HepG2 (cell line): ENCODE measurements around the gene MYO5A. TPM values are rescaled to one million over a fixed set of nuclear protein-coding genes. Genes with fewer than 3 reads are reported as not detected.

ENCODE experiments used
- CREM ChIP-seq, 2 experiments: sonication (generic) in 1 of 2; formaldehyde crosslinking in 1 of 2; IDR thresholded peaks; 2 replicates each; pipeline versions ENCODE4 v1.4.0 to v1.6.1; 2016 to 2020; ENCODE audit warnings: antibody characterized with exemption in 1 of 2, mild to moderate bottlenecking in 1 of 2, missing genetic modification reagents in 1 of 2
- FIP1L1 ChIP-seq: fragments of 200-400 bp; formaldehyde crosslinking; IDR thresholded peaks from 2 replicates; pipeline ENCODE4 v1.6.1; 2018; ENCODE audit warnings: low read depth, mild to moderate bottlenecking, low read length, moderate library complexity, borderline replicate concordance; ENCODE audit not compliant: insufficient read depth
- HOXA7 ChIP-seq: sonication (generic); formaldehyde crosslinking; IDR thresholded peaks from 2 replicates; pipeline ENCODE4 v1.8.1; 2022; ENCODE audit warnings: mild to moderate bottlenecking, missing genetic modification reagents, moderate library complexity
- MEIS1 ChIP-seq: sonication (generic); formaldehyde crosslinking; IDR thresholded peaks from 2 replicates; pipeline ENCODE4 v1.9.0; 2021; ENCODE audit warnings: mild to moderate bottlenecking, missing genetic modification reagents, moderate library complexity, borderline replicate concordance
- NR2F6 ChIP-seq, 2 experiments: IDR thresholded peaks; 2 replicates each; pipeline ENCODE4 v1.6.1; 2016; ENCODE audit warnings: antibody characterized with exemption in 1 of 2, mild to moderate bottlenecking in 1 of 2
- RXRB ChIP-seq: IDR thresholded peaks from 2 replicates; pipeline ENCODE4 v1.6.1; 2016; ENCODE audit warnings: borderline replicate concordance, missing genetic modification reagents, missing compliant biosample characterization
- SAP130 ChIP-seq: IDR thresholded peaks from 2 replicates; pipeline ENCODE4 v1.6.1; 2016; ENCODE audit warnings: low read depth
- SOX13 ChIP-seq, 3 experiments: fragments of 450-650 bp in 1 of 3; sonication (generic) in 1 of 3; formaldehyde crosslinking in 1 of 3; IDR thresholded peaks in 2 of 3; conservative IDR thresholded peaks in 1 of 3; 2 replicates each; pipeline versions ENCODE4 v1.5.0 to v1.6.1; 2016 to 2020; ENCODE audit warnings: antibody characterized with exemption in 1 of 3, mild to moderate bottlenecking in 1 of 3, missing compliant biosample characterization in 1 of 3, missing genetic modification reagents in 1 of 3, moderate library complexity in 1 of 3
- SOX5 ChIP-seq: IDR thresholded peaks from 2 replicates; pipeline ENCODE4 v1.6.1; 2016; ENCODE audit warnings: borderline replicate concordance
- ZNF235 ChIP-seq: sonication (generic); formaldehyde crosslinking; IDR thresholded peaks from 2 replicates; pipeline ENCODE4 v1.8.1; 2023; ENCODE audit warnings: mild to moderate bottlenecking, missing genetic modification reagents, borderline replicate concordance
- ZNF354B ChIP-seq: sonication (generic); formaldehyde crosslinking; IDR thresholded peaks from 2 replicates; pipeline ENCODE4 v1.8.0; 2022; ENCODE audit warnings: mild to moderate bottlenecking, missing genetic modification reagents
- ZNF367 ChIP-seq: sonication (generic); formaldehyde crosslinking; IDR thresholded peaks from 2 replicates; pipeline ENCODE4 v1.4.0; 2020; ENCODE audit warnings: missing genetic modification reagents, borderline replicate concordance
- ZNF44 ChIP-seq: sonication (generic); formaldehyde crosslinking; IDR thresholded peaks from 2 replicates; pipeline ENCODE4 v1.5.1; 2020; ENCODE audit warnings: mild to moderate bottlenecking, missing genetic modification reagents
- ZNF451 ChIP-seq: sonication (generic); formaldehyde crosslinking; IDR thresholded peaks from 2 replicates; pipeline ENCODE4 v1.5.0; 2020; ENCODE audit warnings: mild to moderate bottlenecking, missing genetic modification reagents
- ZNF7 ChIP-seq: IDR thresholded peaks from 2 replicates; pipeline ENCODE4 v1.6.1; 2016; ENCODE audit warnings: missing biosample characterization, missing genetic modification reagents
- ZNF780A ChIP-seq: sonication (generic); formaldehyde crosslinking; IDR thresholded peaks from 2 replicates; pipeline ENCODE4 v1.8.0; 2022; ENCODE audit warnings: mild to moderate bottlenecking, missing genetic modification reagents, moderate library complexity
- ZNF839 ChIP-seq: sonication (generic); formaldehyde crosslinking; IDR thresholded peaks from 2 replicates; pipeline ENCODE4 v1.4.0; 2020; ENCODE audit warnings: missing genetic modification reagents, mild to moderate bottlenecking, borderline replicate concordance
- polyA plus RNA-seq, 8 experiments: library from polyadenylated mRNA; depleted of rRNA in 3 of 8; stranded (reverse) in 7 of 8; unstranded in 1 of 8; fragments of >200 nt; fragmentation: Illumina TruSeq in 4 of 8; extraction: Trizol in 4 of 8; gene quantifications; 2 replicates each; pipeline versions ENCODE4 v1.2.1 to v1.2.3, GENCODE V29; 2011 to 2016; ENCODE audit warnings: low read depth in 4 of 8, missing spikeins in 1 of 8, mixed read lengths in 1 of 8; ENCODE audit not compliant: insufficient read depth in 1 of 8
- total RNA-seq, 5 experiments: library from RNA; depleted of rRNA; stranded (reverse); fragments of >200 nt; fragmentation: Illumina TruSeq; extraction: Trizol; gene quantifications; 2 replicates each; pipeline ENCODE4 v1.2.3, GENCODE V29; 2016; ENCODE audit warnings: low read depth in 1 of 5
- TF ChIP-seq, protein P1 (sequence below): sonication (generic); formaldehyde crosslinking; IDR thresholded peaks from 2 replicates; pipeline ENCODE4 v1.4.0; 2020; ENCODE audit warnings: missing genetic modification reagents, borderline replicate concordance
- TF ChIP-seq, protein P2 (sequence below): sonication (generic); formaldehyde crosslinking; IDR thresholded peaks from 2 replicates; pipeline ENCODE4 v1.4.0; 2020; ENCODE audit warnings: missing genetic modification reagents, mild to moderate bottlenecking, borderline replicate concordance
- TF ChIP-seq, protein P3 (sequence below): sonication (generic); formaldehyde crosslinking; IDR thresholded peaks from 2 replicates; pipeline ENCODE4 v1.5.0; 2020; ENCODE audit warnings: mild to moderate bottlenecking, missing genetic modification reagents
- TF ChIP-seq, protein P4 (sequence below): sonication (generic); formaldehyde crosslinking; IDR thresholded peaks from 2 replicates; pipeline ENCODE4 v1.8.0; 2022; ENCODE audit warnings: mild to moderate bottlenecking, missing genetic modification reagents; ENCODE audit not compliant: insufficient replicate concordance

Gene MYO5A
- total and polyA plus RNA-seq, 2 of the 13 experiments (the other 11 are each of a cell fraction or from before 2014, with no cell fraction given), result 2.8 to 4.8 TPM

DNA sequence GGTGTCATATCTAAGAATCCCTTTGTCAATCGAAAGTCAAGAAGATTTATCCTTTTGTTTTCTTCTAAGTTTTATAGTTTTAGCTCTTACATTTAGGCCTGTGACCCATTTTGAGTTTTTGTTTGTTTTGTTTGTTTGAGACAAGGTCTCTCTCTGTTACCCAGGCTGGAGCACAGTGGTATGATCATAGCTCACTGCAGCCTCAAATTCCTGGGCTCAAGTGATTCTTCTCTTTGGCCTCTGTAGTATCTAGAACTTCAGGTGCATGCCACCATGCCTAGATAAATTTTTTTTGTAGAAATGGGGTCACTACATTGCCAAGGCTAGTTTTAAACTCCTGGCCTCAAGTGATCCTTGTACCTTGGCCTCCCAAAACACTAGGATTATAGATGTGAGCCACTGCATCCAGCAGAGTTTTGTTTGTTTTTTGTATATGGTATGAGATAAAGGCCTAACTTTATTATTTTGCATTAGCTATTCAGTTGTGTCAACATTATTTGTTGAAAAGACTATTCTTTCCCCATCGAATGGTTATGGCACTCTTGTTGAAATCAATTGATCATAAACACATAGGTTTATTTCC is 227.3 kb downstream of the MYO5A start (continued):
- TF ChIP-seq, protein P1, sequence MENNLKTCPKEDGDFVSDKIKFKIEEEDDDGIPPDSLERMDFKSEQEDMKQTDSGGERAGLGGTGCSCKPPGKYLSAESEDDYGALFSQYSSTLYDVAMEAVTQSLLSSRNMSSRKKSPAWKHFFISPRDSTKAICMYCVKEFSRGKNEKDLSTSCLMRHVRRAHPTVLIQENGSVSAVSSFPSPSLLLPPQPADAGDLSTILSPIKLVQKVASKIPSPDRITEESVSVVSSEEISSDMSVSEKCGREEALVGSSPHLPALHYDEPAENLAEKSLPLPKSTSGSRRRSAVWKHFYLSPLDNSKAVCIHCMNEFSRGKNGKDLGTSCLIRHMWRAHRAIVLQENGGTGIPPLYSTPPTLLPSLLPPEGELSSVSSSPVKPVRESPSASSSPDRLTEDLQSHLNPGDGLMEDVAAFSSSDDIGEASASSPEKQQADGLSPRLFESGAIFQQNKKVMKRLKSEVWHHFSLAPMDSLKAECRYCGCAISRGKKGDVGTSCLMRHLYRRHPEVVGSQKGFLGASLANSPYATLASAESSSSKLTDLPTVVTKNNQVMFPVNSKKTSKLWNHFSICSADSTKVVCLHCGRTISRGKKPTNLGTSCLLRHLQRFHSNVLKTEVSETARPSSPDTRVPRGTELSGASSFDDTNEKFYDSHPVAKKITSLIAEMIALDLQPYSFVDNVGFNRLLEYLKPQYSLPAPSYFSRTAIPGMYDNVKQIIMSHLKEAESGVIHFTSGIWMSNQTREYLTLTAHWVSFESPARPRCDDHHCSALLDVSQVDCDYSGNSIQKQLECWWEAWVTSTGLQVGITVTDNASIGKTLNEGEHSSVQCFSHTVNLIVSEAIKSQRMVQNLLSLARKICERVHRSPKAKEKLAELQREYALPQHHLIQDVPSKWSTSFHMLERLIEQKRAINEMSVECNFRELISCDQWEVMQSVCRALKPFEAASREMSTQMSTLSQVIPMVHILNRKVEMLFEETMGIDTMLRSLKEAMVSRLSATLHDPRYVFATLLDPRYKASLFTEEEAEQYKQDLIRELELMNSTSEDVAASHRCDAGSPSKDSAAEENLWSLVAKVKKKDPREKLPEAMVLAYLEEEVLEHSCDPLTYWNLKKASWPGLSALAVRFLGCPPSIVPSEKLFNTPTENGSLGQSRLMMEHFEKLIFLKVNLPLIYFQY, result no peak
- 0 out of 2 replicates have a peak, but pooled peaks have one; percentile 17 for TF ChIP-seq SAP130 (CRISPR knock-in tag)
- no peak for TF ChIP-seq ZNF354B (CRISPR knock-in tag)
- TF ChIP-seq, protein P2, sequence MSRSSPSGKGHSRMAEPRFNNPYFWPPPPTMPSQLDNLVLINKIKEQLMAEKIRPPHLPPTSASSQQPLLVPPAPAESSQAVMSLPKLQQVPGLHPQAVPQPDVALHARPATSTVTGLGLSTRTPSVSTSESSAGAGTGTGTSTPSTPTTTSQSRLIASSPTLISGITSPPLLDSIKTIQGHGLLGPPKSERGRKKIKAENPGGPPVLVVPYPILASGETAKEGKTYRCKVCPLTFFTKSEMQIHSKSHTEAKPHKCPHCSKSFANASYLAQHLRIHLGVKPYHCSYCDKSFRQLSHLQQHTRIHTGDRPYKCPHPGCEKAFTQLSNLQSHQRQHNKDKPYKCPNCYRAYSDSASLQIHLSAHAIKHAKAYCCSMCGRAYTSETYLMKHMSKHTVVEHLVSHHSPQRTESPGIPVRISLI, result peak; percentile 45; the same call in 1 of the 2 replicates
- TF ChIP-seq, protein P3, sequence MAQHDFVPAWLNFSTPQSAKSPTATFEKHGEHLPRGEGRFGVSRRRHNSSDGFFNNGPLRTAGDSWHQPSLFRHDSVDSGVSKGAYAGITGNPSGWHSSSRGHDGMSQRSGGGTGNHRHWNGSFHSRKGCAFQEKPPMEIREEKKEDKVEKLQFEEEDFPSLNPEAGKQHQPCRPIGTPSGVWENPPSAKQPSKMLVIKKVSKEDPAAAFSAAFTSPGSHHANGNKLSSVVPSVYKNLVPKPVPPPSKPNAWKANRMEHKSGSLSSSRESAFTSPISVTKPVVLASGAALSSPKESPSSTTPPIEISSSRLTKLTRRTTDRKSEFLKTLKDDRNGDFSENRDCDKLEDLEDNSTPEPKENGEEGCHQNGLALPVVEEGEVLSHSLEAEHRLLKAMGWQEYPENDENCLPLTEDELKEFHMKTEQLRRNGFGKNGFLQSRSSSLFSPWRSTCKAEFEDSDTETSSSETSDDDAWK, result no peak
- no peak for TF ChIP-seq ZNF780A
- TF ChIP-seq SOX5 (CRISPR knock-in tag), result peak; percentile 31; the same call in 1 of the 2 replicates
- no peak for TF ChIP-seq ZNF44 (CRISPR knock-in tag)
- TF ChIP-seq ZNF367 (CRISPR knock-in tag), result no peak
- no peak for TF ChIP-seq FIP1L1
- no peak for TF ChIP-seq ZNF451 (CRISPR knock-in tag)
- 0 out of 2 replicates have a peak, but pooled peaks have one; percentile 22 for TF ChIP-seq RXRB (CRISPR knock-in tag)
- no peak for TF ChIP-seq CREM (IDR thresholded peaks at IDR 0.05)
- TF ChIP-seq CREM (CRISPR knock-in tag; IDR thresholded peaks at IDR 0.05), result no peak
- no peak for TF ChIP-seq ZNF235
- TF ChIP-seq SOX13 (IDR thresholded peaks at IDR 0.05), result no peak
- TF ChIP-seq SOX13 (CRISPR knock-in tag; conservative IDR thresholded peaks at IDR 0.05 in 1 of 2, IDR thresholded peaks at IDR 0.05 in 1 of 2), result peak in 1 of 2 experiments; percentile 65; a peak in 2 of 4 replicates
- peak; percentile 12; the same call in 1 of the 2 replicates for TF ChIP-seq NR2F6 (IDR thresholded peaks at IDR 0.05)
- TF ChIP-seq NR2F6 (CRISPR knock-in tag; IDR thresholded peaks at IDR 0.05), result no peak
- TF ChIP-seq HOXA7 (CRISPR knock-in tag), result no peak
- TF ChIP-seq, protein P4, sequence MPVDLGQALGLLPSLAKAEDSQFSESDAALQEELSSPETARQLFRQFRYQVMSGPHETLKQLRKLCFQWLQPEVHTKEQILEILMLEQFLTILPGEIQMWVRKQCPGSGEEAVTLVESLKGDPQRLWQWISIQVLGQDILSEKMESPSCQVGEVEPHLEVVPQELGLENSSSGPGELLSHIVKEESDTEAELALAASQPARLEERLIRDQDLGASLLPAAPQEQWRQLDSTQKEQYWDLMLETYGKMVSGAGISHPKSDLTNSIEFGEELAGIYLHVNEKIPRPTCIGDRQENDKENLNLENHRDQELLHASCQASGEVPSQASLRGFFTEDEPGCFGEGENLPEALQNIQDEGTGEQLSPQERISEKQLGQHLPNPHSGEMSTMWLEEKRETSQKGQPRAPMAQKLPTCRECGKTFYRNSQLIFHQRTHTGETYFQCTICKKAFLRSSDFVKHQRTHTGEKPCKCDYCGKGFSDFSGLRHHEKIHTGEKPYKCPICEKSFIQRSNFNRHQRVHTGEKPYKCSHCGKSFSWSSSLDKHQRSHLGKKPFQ (CRISPR knock-in tag), result no peak
- no peak for TF ChIP-seq MEIS1 (CRISPR knock-in tag)
- TF ChIP-seq ZNF839, result no peak
- TF ChIP-seq ZNF7 (CRISPR knock-in tag), result no peak
